Neural cell (in vitro differentiated cells): ENCODE results near the gene ADRM1. TPM values are rescaled to one million over a fixed set of nuclear protein-coding genes. Genes with fewer than 3 reads are reported as not detected.

Experiments used
- H2AFZ ChIP-seq: fragments of 200-600, 300-800 bp; sonication (generic), shearing (Covaris generic); 2 replicates; pipeline ENCODE4 v1.6.0; 2014; ENCODE audit warnings: low read depth, mild to moderate bottlenecking, antibody characterized with exemption, low read length, moderate library complexity
- H3F3A ChIP-seq: fragments of 200-600 bp; shearing (Covaris generic); 2 replicates; pipeline ENCODE4 v1.6.1; 2016; ENCODE audit warnings: mild to moderate bottlenecking, moderate library complexity, mixed read lengths, antibody characterized with exemption, low read length; ENCODE audit not compliant: insufficient read depth, poor library complexity, severe bottlenecking
- H3K27ac ChIP-seq: fragments of 200-600, 300-800 bp; sonication (generic), shearing (Covaris generic); 2 replicates; pipeline ENCODE4 v1.5.1; 2014; ENCODE audit warnings: mild to moderate bottlenecking, low read length, moderate library complexity
- H3K27me3 ChIP-seq: fragments of 300-800, 200-600 bp; sonication (generic), shearing (Covaris generic); 2 replicates; pipeline ENCODE4 v1.6.0; 2014; ENCODE audit warnings: mild to moderate bottlenecking, low read depth, low read length, moderate library complexity; ENCODE audit not compliant: insufficient read depth
- H3K36me3 ChIP-seq: fragments of 300-800, 200-600 bp; sonication (generic), shearing (Covaris generic); 2 replicates; pipeline ENCODE4 v1.5.1; 2014; ENCODE audit warnings: mild to moderate bottlenecking, antibody characterized with exemption, low read length, moderate library complexity; ENCODE audit not compliant: insufficient read depth
- H3K4me2 ChIP-seq: fragments of 300-800, 200-600 bp; sonication (generic), shearing (Covaris generic); 2 replicates; pipeline ENCODE4 v1.6.0; 2014; ENCODE audit warnings: mild to moderate bottlenecking, low read length
- H3K4me3 ChIP-seq: fragments of 300-800, 200-600 bp; sonication (generic), shearing (Covaris generic); 2 replicates; pipeline ENCODE4 v1.5.1; 2014; ENCODE audit warnings: mild to moderate bottlenecking, low read length, moderate library complexity
- H3K79me2 ChIP-seq: fragments of 200-600 bp; shearing (Covaris generic); replicated peaks from 2 replicates; pipeline ENCODE4 v1.6.0; 2014; ENCODE audit warnings: mild to moderate bottlenecking, low read length, moderate library complexity; ENCODE audit not compliant: insufficient read depth
- H3K9ac ChIP-seq: fragments of 300-800, 200-600 bp; sonication (generic), shearing (Covaris generic); 2 replicates; pipeline ENCODE4 v1.6.1; 2016; ENCODE audit warnings: mild to moderate bottlenecking, low read length, mixed read lengths
- H3K9me2 ChIP-seq: fragments of 200-600 bp; shearing (Covaris generic); 2 replicates; pipeline ENCODE4 v1.6.1; 2016; ENCODE audit warnings: mild to moderate bottlenecking, low read length, mixed read lengths; ENCODE audit not compliant: insufficient read depth
- H3K9me3 ChIP-seq: fragments of 200-600, 300-800 bp; sonication (generic), shearing (Covaris generic); 2 replicates; pipeline ENCODE4 v1.6.1; 2016; ENCODE audit warnings: mild to moderate bottlenecking, mixed run types, low read length, moderate library complexity, mixed read lengths
- H4K20me1 ChIP-seq: fragments of 200-600 bp; shearing (Covaris generic); 2 replicates; pipeline ENCODE4 v1.6.1; 2016; ENCODE audit warnings: mild to moderate bottlenecking, mixed run types; ENCODE audit not compliant: insufficient read depth
- CTCF ChIP-seq: fragments of 450-650 bp; IDR thresholded peaks from 2 replicates; pipeline ENCODE4 v1.5.1; 2014; ENCODE audit warnings: antibody characterized with exemption, mild to moderate bottlenecking, moderate library complexity; ENCODE audit not compliant: poor library complexity, severe bottlenecking
- EP300 ChIP-seq: fragments of 450-650 bp; conservative IDR thresholded peaks from 2 replicates; pipeline ENCODE4 v1.6.1; 2014; ENCODE audit warnings: antibody characterized with exemption, mild to moderate bottlenecking, moderate library complexity; ENCODE audit not compliant: poor library complexity, severe bottlenecking
- EZH2 ChIP-seq: fragments of 200-600, 300-800 bp; shearing (Covaris generic), sonication (generic); IDR thresholded peaks from 2 replicates; pipeline ENCODE4 v1.6.1; 2014; ENCODE audit warnings: antibody characterized with exemption, low read length, borderline replicate concordance, mild to moderate bottlenecking; ENCODE audit not compliant: insufficient read depth, poor library complexity, severe bottlenecking
- MXI1 ChIP-seq: fragments of 450-650 bp; conservative IDR thresholded peaks from 2 replicates; pipeline ENCODE4 v1.6.1; 2014; ENCODE audit warnings: antibody characterized with exemption, mild to moderate bottlenecking; ENCODE audit not compliant: poor library complexity, severe bottlenecking
- POLR2AphosphoS5 ChIP-seq: IDR thresholded peaks from 2 replicates; pipeline ENCODE4 v1.6.1; 2012
- RAD21 ChIP-seq: fragments of 450-650 bp; conservative IDR thresholded peaks from 2 replicates; pipeline ENCODE4 v1.6.1; 2014; ENCODE audit warnings: antibody characterized with exemption, mild to moderate bottlenecking, moderate library complexity
- REST ChIP-seq: IDR thresholded peaks from 2 replicates; pipeline ENCODE4 v1.6.1; 2012; ENCODE audit warnings: borderline replicate concordance
- SMC3 ChIP-seq: fragments of 450-650 bp; conservative IDR thresholded peaks from 2 replicates; pipeline ENCODE4 v1.6.1; 2014; ENCODE audit warnings: antibody characterized with exemption, mild to moderate bottlenecking, moderate library complexity; ENCODE audit not compliant: poor library complexity
- TAF1 ChIP-seq: IDR thresholded peaks from 2 replicates; pipeline ENCODE4 v1.6.1; 2012; ENCODE audit warnings: low read depth
- polyA plus RNA-seq: library from polyadenylated mRNA; depleted of rRNA; stranded (reverse); fragments of >200 nt; gene quantifications from 2 replicates; pipeline ENCODE4 v1.2.3, GENCODE V29; 2014

ADRM1 gene
- polyA plus RNA-seq, 1 donor from 2014 or later, result 111 TPM

DNA sequence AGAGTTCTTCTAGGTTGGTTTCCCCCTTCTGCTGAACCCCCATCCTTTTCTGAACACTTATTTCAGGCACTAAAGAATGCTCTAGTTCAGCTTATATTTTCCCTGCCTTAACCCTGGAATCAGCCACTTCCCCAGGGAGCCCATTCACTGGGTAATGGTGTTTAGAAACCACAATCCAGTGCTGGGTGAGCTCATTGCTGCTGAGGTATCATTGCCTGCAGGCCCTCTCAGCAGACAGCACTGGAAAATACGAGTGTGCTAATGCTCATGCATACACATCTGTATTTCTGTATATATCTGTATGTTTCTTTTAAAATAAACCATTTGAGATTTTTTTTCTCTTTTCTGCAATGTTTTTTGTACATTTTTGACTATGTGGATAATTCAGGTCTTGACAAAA lies 37.4 kb upstream of the ADRM1 start:
- H3K9me3 ChIP-seq, result no peaks in the 10 kb centered on the region
- H3K36me3 ChIP-seq, result no peaks in the 10 kb centered on the region
- no peak overlapping the region for H3K4me2 ChIP-seq
- H3F3A ChIP-seq, result no peaks in the 10 kb centered on the region
- no peaks in the 10 kb centered on the region for H3K27me3 ChIP-seq
- no peak overlapping the region for H3K4me3 ChIP-seq
- no peaks in the 10 kb centered on the region for H3K9me2 ChIP-seq
- no peak overlapping the region for H2AFZ ChIP-seq
- no peak overlapping the region for H3K9ac ChIP-seq
- H3K79me2 ChIP-seq, result no peaks in the 10 kb centered on the region
- no peak for TF ChIP-seq TAF1
- TF ChIP-seq EZH2, result no peak
- no peak for TF ChIP-seq MXI1
- TF ChIP-seq RAD21, result no peak
- TF ChIP-seq SMC3, result no peak
- no peak for TF ChIP-seq POLR2AphosphoS5
- TF ChIP-seq REST, result no peak
- H4K20me1 ChIP-seq, result no peaks in the 10 kb centered on the region
- H3K27ac ChIP-seq, result no peak overlapping the region

DNA sequence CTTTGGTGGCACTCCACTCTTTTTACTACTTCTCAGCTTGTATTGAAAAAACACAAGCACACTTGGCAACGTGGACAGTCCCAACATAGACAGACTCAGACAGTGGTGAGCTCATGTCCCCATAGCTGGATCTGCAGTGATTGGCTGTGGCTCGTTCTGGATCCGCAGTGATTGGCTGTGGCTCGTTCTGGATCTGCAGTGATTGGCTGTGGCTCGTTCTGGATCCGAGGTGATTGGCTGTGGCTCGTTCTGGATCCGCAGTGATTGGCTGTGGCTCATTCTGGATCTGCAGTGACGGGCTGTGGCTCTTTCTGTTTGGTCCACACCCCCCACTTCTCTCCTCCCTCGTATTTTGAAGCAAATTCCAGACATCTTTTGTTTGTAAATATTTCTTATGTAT lies 36.5 kb upstream of the ADRM1 start:
- Histone ChIP-seq H3K4me2 (no peak overlapping the region), H3K36me3 (no peaks in the 10 kb centered on the region), H3K9me3 (no peaks in the 10 kb centered on the region), H3K27me3 (no peaks in the 10 kb centered on the region), H3K27ac (no peak overlapping the region), H3K4me3 (no peak overlapping the region), H3K9ac (no peak overlapping the region), H4K20me1 (no peaks in the 10 kb centered on the region), H3F3A (no peaks in the 10 kb centered on the region), H3K9me2 (no peaks in the 10 kb centered on the region), H2AFZ (no peak overlapping the region), H3K79me2 (no peaks in the 10 kb centered on the region)
- TF ChIP-seq EZH2, result no peak
- TF ChIP-seq MXI1, result no peak
- TF ChIP-seq POLR2AphosphoS5, result no peak
- TF ChIP-seq SMC3, result no peak
- TF ChIP-seq EP300, result no peak
- no peak for TF ChIP-seq RAD21
- no peak for TF ChIP-seq REST
- TF ChIP-seq CTCF, result no peak
- no peak for TF ChIP-seq TAF1
